AG10803 (cell line): ENCODE measurements around the gene ATP1A4.

Experiments
- DNase-seq: peaks from one replicate; pipeline ENCODE4 v3.0.0; 2010; ENCODE audit warnings: low read depth
- H3K4me3 ChIP-seq: 2 replicates; pipeline ENCODE4 v1.5.1; 2011; ENCODE audit warnings: mild to moderate bottlenecking, low read length, control low read depth
- TF ChIP-seq, protein P1 (sequence below): conservative IDR thresholded peaks from 2 replicates; pipeline ENCODE4 v1.5.1; 2011; ENCODE audit warnings: mild to moderate bottlenecking, low read length, control low read depth, inconsistent platforms

Gene ATP1A4

DNA sequence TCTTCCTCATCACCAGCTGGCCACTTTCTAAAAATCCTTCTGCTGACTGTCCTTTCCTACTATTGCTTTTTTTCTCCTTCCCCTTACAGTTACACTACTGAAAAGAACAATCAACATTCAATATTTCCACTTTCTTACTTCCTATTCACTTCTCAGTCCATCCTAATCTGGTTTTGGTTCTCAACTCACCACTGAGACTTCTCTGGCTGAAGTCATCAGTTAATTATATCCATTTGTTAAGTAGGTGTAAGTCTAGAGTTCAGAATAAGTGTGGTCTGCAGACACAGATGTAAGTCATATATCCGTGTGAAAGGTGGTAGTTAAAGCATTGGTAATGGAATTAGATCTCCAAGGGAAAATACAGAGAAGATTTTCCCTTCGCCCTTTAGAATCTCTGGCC is 75.2 kb downstream of the ATP1A4 start:
- H3K4me3 ChIP-seq, result no peak overlapping the region
- TF ChIP-seq, protein P1, sequence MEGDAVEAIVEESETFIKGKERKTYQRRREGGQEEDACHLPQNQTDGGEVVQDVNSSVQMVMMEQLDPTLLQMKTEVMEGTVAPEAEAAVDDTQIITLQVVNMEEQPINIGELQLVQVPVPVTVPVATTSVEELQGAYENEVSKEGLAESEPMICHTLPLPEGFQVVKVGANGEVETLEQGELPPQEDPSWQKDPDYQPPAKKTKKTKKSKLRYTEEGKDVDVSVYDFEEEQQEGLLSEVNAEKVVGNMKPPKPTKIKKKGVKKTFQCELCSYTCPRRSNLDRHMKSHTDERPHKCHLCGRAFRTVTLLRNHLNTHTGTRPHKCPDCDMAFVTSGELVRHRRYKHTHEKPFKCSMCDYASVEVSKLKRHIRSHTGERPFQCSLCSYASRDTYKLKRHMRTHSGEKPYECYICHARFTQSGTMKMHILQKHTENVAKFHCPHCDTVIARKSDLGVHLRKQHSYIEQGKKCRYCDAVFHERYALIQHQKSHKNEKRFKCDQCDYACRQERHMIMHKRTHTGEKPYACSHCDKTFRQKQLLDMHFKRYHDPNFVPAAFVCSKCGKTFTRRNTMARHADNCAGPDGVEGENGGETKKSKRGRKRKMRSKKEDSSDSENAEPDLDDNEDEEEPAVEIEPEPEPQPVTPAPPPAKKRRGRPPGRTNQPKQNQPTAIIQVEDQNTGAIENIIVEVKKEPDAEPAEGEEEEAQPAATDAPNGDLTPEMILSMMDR, result no peak
- no peak for DNase-seq

DNA sequence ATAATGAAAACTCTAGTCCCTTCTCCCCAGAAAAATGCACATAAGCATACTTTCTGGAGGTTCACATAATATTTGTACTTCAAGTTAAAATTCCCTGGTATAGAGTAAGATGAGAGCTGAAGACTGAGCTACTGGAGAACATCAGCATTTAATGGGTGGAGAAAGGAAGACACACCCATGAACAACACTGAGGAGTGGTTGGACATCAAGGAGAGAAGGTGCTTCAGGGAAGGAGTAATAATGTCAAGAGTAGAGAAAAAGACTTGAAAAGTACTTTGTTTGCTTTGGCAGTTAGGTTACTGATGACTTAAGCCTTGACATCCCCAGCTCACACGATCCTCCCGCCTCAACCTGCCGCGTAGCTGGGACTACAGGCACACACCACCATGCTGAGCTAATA is 75.6 kb downstream of the ATP1A4 start:
- TF ChIP-seq, protein P1, result no peak
- DNase-seq, result no peak
- H3K4me3 ChIP-seq, result no peak overlapping the region

DNA sequence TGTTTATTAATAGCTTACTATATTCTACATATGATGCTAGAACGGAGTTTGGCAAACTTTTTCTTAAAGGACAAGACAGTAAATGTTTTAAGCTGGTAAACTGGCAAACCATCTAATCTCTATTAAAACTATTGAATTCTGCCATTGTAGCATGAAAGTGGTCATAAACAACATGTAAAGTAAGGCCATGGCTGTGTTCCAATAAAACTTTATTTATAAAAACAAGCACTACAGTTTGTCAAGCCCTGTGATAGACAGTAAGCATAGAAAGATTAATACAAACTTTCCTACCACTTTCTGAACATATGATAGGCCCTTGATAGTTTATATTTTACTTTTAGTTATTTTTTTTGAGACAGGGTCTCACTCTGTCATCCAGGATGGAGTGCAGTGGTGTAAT is 76.2 kb downstream of the ATP1A4 start:
- DNase-seq, result no peak
- no peak overlapping the region for H3K4me3 ChIP-seq
- TF ChIP-seq, protein P1, result no peak

DNA sequence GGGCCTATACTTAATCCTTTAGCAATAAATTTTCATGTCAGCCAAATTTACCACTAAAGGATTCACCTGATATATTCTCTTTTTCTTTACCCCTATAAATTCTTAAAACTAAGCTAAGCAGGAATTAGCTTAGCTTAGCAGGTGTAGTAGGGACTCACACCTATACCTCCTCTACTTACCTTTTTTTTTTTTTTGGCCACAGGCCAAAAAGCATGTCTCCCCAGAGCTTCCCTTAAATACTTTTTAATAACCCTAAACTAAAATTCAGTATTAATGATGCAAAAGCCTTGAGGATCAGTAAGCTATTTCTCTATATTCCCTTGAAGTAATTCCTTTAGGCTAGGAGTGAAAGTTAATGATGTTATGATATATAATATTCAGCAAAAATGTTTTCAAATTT is 77.0 kb downstream of the ATP1A4 start:
- TF ChIP-seq, protein P1, result no peak
- DNase-seq, result no peak
- no peak overlapping the region for H3K4me3 ChIP-seq

DNA sequence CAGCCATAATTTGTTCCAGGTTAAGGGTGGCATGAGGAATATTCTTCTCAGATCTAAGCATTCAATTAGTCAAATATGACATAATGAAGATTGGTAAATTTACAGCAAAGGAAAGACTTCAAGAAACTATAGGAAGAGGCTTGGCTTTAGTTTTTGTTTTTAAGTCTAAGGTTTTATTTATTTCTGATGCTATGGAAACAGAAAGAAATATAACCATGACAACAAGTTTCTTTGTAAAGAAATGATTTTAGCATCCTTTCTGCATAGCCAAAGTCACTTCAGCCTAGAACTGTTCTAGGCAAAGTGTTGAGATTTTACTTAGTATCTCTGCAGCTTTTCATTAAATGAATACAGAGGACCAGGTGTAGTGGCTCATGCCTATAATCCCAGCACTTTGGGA is 81.5 kb downstream of the ATP1A4 start:
- DNase-seq, result no peak

More for the DNA sequence above, 81.5 kb downstream of the ATP1A4 start:
- TF ChIP-seq, protein P1, result no peak
- no peak overlapping the region for H3K4me3 ChIP-seq
